ENCODE results near the gene CFAP100. TPM values are rescaled to one million over a fixed set of nuclear protein-coding genes. Genes with fewer than 3 reads are reported as not detected.

The CFAP100 gene
- total RNA-seq, 1 experiment from 2014 or later: not detected

- H2AFZ ChIP-seq (ENCODE audit: low read depth, low read length, poor library complexity, severe bottlenecking): no peak overlapping the region
- no peak overlapping the region for H3K4me3 ChIP-seq (replicated peaks in 1 of 2; ENCODE audit: low read depth in 1 of 2, low read length in 2 of 2)
- no peak overlapping the region for H3K4me2 ChIP-seq (ENCODE audit: low read length)
- no peak overlapping the region for H3K9ac ChIP-seq (ENCODE audit: low read length)
- no peaks in the 10 kb centered on the region for H4K20me1 ChIP-seq (ENCODE audit: insufficient read depth)
- POLR2A ChIA-PET: no interaction called here
- ATAC-seq: no peak
- H3K4me1 ChIP-seq (ENCODE audit: control insufficient read depth in 1 of 2, insufficient read depth in 2 of 2, low read length in 2 of 2): peaks cover 7 to 12% of the 10 kb centered on the region in 2 experiments; a peak in 3 of 4 replicates
- no peak overlapping the region for H3K27ac ChIP-seq (ENCODE audit: low read depth, low read length)
- RAD21 ChIA-PET (ENCODE audit: low non-redundant PET in 1 of 2, low total read pairs in 2 of 2, uncharacterized antibody in 2 of 2, unreplicated experiment in 2 of 2): no interaction called here
- no peak for DNase-seq (ENCODE audit: low read depth, low spot score)
- no peaks in the 10 kb centered on the region for H3K79me2 ChIP-seq (ENCODE audit: insufficient read depth, low read length)
- BruUV-seq (replicated peaks): no TSS peak
- intact Hi-C loops (cut with micrococcal nuclease): no loop called here
- CTCF ChIA-PET: no interaction called here
- TF ChIP-seq MAX (IDR thresholded peaks at IDR 0.05): no peak
- TF ChIP-seq EZH2 (IDR thresholded peaks at IDR 0.05): no peak
- TF ChIP-seq, protein P1, sequence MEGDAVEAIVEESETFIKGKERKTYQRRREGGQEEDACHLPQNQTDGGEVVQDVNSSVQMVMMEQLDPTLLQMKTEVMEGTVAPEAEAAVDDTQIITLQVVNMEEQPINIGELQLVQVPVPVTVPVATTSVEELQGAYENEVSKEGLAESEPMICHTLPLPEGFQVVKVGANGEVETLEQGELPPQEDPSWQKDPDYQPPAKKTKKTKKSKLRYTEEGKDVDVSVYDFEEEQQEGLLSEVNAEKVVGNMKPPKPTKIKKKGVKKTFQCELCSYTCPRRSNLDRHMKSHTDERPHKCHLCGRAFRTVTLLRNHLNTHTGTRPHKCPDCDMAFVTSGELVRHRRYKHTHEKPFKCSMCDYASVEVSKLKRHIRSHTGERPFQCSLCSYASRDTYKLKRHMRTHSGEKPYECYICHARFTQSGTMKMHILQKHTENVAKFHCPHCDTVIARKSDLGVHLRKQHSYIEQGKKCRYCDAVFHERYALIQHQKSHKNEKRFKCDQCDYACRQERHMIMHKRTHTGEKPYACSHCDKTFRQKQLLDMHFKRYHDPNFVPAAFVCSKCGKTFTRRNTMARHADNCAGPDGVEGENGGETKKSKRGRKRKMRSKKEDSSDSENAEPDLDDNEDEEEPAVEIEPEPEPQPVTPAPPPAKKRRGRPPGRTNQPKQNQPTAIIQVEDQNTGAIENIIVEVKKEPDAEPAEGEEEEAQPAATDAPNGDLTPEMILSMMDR (IDR thresholded peaks at IDR 0.05 in 2 of 3, conservative IDR thresholded peaks at IDR 0.05 in 1 of 3; ENCODE audit: borderline replicate concordance in 1 of 3, insufficient read depth in 1 of 3, low read depth in 2 of 3, low read length in 2 of 3): no peak
- no peak for TF ChIP-seq POLR2A (IDR thresholded peaks at IDR 0.05; ENCODE audit: borderline replicate concordance, extremely low read depth, insufficient read depth, insufficient read length)
- no peak for TF ChIP-seq EGR1 (IDR thresholded peaks at IDR 0.05; ENCODE audit: low read depth)
- TF ChIP-seq RAD21 (IDR thresholded peaks at IDR 0.05; ENCODE audit: low read depth): no peak
- no peak for TF ChIP-seq ZFX (IDR thresholded peaks at IDR 0.05)
- no peak for TF ChIP-seq SP1 (IDR thresholded peaks at IDR 0.05; ENCODE audit: low read depth)
- no peak for TF ChIP-seq EZH2phosphoT487 (IDR thresholded peaks at IDR 0.05; ENCODE audit: borderline replicate concordance)
- TF ChIP-seq, protein P2, sequence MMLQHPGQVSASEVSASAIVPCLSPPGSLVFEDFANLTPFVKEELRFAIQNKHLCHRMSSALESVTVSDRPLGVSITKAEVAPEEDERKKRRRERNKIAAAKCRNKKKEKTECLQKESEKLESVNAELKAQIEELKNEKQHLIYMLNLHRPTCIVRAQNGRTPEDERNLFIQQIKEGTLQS (IDR thresholded peaks at IDR 0.05): no peak
- TF ChIP-seq YY1 (IDR thresholded peaks at IDR 0.05; ENCODE audit: extremely low read depth, insufficient replicate concordance, low read depth, low read length): no peak
- no peak for TF ChIP-seq POLR2AphosphoS5 (IDR thresholded peaks at IDR 0.05; ENCODE audit: low read depth, low read length)
- no peak for TF ChIP-seq JUND (IDR thresholded peaks at IDR 0.05)
- TF ChIP-seq, protein P3, sequence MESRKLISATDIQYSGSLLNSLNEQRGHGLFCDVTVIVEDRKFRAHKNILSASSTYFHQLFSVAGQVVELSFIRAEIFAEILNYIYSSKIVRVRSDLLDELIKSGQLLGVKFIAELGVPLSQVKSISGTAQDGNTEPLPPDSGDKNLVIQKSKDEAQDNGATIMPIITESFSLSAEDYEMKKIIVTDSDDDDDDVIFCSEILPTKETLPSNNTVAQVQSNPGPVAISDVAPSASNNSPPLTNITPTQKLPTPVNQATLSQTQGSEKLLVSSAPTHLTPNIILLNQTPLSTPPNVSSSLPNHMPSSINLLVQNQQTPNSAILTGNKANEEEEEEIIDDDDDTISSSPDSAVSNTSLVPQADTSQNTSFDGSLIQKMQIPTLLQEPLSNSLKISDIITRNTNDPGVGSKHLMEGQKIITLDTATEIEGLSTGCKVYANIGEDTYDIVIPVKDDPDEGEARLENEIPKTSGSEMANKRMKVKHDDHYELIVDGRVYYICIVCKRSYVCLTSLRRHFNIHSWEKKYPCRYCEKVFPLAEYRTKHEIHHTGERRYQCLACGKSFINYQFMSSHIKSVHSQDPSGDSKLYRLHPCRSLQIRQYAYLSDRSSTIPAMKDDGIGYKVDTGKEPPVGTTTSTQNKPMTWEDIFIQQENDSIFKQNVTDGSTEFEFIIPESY (IDR thresholded peaks at IDR 0.05; ENCODE audit: extremely low read depth, insufficient replicate concordance, low read length): no peak
- no peak for TF ChIP-seq CBX3 (IDR thresholded peaks at IDR 0.05; ENCODE audit: low read depth)
- no peak for TF ChIP-seq ZNF274 (IDR thresholded peaks at IDR 0.05; ENCODE audit: low read depth, low read length)
- no peaks in the 10 kb centered on the region for H3K9me3 ChIP-seq (ENCODE audit: control insufficient read depth in 1 of 2, insufficient read depth in 1 of 2, low read depth in 1 of 2, low read length in 2 of 2)
- no peaks in the 10 kb centered on the region for H3K9me2 ChIP-seq (ENCODE audit: insufficient read depth)
- no peaks in the 10 kb centered on the region for H3K27me3 ChIP-seq (ENCODE audit: insufficient read depth, low read length)
- H3K36me3 ChIP-seq (ENCODE audit: control insufficient read depth in 1 of 2, insufficient read depth in 2 of 2, low read length in 2 of 2): no peaks in the 10 kb centered on the region
These were observed 1.1 kb upstream of the CFAP100 start for GRCh38 chr3:126393563-126393962.
